Measurements from ENCODE around the gene TSHZ2.
"Not testable (repeated sequence)": the region's sequence is repeated elsewhere in the genome, so short reads cannot be mapped to it uniquely, and the experiment has no call there.

The TSHZ2 gene

DNA sequence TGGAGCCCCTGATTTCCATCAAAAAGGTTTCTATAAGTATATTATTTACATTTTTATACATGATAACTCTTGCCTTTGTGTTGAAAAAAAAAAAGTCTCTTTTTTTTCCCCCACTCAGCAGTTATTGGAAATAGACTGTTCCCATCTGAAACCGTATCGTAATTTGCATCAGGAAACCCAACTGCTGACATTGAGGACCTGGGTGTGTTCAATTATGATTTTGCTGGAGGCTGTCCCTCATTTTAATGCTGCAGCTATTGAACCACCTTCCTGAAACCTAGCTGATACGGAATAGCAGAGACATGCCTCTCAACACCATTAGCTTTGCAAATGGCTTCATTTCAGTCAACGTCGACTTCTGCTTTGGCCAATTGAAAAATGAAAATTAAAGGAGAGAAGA is 522.6 kb downstream of the TSHZ2 start:
- no peak for DNase-seq

DNA sequence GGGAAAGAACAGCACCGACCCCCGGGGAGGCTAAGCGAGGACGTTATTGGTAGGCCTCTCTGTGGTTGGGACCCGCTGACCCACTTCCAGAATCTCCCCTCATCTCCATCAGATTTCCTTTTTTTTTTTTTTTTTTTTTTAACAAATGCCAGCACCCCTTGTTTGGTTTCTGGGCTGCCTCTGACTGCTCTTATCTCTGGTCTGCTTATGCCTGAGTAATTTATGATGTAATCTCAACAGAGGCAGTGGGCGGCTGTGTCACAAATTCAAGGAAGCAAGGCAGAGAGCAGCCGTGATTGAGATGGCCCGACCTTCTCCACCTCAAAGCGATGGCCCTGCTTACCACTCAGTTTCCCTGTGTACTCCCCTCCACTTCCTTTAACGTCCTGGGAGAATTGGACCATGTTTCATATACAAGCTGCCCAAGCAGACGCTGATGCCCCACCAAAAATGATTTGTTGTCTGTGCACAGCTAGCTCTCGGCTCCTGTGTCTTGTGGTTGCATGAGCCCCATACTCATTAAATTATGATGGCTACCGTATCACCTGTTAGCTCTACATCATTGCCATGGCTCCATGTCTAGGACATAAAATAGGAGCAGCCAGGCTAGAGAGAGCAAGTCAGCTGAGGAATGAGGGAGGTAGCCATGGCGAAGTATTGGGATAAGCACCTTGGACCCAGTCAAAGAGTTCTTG is 523.4 kb downstream of the TSHZ2 start:
- peak; percentile 40 for DNase-seq

DNA sequence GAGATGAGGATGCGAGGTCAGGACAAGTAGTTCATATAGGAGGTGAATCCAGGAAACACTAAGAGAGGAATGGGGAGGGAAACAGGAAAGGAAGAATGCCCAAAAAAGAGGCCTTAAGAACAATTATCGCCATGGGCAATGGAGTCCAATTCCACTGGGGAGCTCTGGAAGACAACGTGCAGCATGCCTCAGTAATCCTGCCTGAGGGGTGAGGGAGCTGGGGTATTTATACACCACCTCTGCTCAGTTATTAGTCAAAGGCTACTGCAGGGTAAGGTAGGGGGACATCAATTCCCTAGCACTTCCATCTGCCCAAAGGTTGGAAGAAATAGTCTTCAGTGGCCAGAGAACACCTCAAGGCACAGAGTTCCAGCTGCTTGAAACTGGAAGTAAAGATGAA is 525.1 kb downstream of the TSHZ2 start:
- no peak for DNase-seq

DNA sequence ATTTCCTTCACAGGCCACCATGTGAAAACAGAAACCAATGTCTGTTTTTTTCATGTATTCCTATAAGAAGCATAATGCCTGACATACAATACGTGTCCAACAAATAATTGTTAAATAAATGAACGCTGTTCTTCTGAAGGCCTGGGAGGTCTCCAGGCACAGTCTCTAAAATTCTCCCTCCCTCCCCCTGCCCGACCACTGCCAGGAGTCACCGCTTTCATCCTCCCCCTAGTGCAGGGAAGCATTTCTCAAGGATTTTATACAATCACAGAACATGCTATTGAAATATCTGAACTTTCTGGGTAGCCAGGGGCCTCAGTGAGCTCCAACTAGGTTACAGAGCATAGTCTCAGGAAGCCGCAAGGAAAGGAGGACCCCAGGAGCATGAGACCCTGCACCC is 526.2 kb downstream of the TSHZ2 start:
- DNase-seq = no peak

DNA sequence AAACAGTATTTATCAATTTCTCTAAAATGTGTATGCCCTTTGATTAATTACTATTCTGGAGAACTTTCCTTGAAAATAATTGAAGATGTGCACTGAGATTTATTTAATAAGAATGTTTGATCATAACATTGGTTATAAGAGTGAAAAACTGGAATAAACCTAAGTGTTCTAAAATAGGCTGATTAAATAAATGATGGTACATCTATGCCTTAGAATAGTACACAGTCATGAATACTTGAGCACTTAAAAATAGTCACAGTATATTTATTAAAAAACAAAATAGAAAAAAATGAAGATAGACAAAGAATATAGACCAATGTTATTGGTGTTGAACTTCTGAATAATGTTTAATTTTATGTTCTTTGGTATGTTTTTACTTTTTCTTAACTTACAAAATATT is 528.5 kb downstream of the TSHZ2 start:
- DNase-seq = no peak

DNA sequence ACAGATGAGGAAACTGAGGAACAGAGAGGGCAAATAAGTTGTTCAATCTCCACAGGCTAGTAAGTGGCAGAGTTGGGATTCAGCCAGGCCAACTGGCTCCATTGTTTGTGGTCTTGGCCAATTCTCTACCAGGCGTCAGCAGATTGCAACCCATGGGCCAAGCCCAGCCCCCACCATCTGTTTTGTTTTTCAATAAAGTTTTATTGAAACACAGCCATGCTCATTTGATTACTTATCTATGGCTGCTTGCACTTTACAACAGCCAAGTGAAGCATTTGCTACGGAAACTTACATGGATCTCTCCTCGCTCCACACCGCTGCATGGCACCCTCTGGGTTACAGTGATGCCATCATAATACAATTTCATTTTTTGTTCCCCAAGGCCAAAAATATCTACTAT is 530.7 kb downstream of the TSHZ2 start:
- no peak for DNase-seq

DNA sequence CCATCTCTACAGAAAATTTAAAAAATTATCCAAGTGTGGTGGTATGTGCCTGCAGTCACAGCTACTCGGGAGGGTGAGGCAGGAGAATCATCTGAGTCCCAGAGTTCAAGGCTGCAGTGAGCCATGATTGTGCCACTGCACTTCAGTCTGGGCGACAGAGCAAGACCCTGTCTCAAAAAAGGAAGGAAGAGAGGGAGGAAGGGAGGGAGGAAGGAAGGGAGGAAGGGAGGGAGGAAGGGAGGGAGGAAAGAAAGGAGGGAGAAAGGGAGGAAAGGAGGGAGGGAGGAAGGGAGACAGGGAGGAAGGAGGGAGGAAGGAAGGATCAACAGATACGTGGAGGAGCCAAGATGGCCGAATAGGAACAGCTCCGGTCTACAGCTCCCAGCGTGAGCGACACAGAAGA is 531.4 kb downstream of the TSHZ2 start:
- no peak for DNase-seq

DNA sequence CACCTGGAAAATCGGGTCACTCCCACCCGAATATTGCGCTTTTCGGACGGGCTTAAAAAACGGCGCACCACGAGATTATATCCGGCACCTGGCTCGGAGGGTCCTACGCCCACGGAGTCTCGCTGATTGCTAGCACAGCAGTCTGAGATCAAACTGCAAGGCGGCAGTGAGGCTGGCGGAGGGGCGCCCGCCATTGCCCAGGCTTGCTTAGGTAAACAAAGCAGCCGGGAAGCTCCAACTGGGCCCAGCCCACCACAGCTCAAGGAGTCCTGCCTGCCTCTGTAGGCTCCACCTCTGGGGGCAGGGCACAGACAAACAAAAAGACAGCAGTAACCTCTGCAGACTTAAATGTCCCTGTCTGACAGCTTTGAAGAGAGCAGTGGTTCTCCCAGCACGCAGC is 531.9 kb downstream of the TSHZ2 start:
- DNase-seq = not testable (repeated sequence)

DNA sequence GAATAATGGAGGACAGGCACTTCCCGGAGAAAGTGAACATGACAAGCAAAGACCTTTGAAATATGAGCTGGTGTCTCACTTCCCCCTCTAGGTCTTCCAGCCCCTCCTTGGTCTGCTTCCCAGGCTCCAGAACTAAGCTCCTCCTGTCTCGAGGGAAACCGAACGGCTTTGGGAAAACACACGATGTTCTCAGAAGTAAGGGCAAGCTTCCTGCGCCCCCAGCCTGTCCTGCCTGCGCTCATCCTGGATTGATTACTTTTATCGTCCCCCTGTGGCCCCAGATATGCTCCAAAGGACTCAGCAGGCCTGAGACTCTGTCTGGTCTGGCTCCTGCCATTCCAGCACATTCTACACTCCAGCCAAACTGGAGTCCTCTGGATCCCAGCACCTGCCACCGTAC is 538.1 kb downstream of the TSHZ2 start:
- no peak for DNase-seq

DNA sequence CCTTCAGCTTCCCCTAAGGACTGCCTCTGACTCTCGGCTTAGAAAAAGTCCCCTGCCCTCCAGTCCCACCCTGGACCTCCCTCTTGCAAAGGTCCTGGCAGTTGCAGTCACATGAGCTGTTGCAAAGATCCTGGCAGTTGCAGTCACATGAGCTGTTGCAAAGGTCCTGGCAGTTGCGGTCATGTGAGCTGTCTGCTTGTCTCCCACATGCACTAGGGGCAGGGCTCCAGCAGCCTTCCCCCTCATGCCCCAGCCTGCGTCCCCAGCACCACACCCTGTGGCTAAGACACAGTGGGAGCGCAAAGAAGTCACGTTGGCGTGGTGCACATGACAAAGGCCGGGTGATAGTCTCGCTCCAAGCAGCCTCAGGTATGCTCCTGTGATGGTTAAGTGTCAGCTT is 538.5 kb downstream of the TSHZ2 start:
- no peak for DNase-seq

DNA sequence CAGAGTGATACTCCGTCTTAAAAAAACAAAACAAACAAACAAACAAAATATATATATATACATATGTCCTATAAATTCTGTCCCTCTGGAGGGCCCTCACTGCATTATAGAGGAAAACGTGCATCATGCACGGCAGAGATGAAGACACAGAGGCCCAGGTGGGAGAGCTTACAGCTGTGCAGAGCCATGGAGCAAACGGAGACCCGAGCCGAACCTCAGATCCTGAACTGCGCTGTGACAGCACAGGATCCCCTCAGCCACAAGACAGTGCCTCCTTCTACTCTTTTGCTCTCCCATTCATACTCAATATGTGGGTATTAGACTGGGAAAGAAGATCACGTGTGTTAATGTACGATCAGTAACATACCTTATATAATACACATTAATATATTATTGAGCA is 539.9 kb downstream of the TSHZ2 start:
- DNase-seq = no peak

DNA sequence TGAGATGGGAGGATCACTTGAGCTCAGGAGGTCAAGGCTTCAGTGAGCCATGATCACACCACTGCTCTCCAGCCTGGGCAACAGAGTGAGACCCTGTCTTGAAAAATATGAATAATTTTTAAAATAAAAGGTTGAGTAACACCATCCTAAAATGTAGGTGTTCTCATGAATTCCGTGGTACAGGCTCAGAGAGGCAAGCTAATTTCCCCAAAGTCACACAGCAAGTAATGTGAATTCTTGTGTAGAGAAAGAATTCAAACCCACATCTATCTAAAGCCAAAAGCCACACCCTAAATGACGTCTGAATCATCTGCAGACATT is 541.0 kb downstream of the TSHZ2 start:
- no peak for DNase-seq

DNA sequence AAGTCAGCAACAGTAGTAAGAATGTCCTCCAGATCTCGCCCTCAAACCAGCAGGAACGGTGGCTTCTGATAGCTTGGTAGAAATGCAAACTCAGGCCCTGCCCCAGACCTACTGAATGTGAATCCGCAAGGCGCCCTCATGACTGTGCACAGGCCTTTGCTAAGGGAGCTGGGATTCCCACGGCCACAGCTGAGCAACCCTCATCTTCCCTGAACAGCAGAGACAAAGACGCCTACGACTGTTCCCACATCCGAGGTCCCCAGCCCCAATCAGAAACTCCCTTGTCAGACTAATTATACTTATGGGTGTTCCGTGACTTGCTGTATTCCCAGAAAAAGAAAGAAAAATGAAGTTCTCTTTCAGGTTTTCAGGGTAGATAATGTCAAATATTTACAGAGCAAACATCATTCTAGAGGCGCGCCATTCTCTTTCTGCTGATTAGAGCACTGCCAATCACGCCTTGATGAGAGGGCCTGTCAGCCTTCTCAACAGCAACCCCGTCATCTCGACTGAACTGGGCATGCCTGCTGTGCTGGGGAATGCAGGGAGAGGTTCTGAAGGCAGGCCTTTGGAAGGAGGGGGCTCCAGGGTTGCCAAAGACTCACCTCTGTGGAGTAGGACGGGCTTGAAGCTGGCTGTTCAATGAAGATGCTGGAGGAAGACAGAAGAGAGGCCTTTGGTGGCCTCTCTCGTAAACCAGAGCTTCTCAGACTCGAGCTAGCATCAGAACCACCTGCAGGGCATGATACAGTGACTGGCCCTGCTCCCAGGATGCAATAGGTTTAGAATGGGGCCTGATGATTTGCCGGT is 541.5 kb downstream of the TSHZ2 start:
- no peak for DNase-seq

DNA sequence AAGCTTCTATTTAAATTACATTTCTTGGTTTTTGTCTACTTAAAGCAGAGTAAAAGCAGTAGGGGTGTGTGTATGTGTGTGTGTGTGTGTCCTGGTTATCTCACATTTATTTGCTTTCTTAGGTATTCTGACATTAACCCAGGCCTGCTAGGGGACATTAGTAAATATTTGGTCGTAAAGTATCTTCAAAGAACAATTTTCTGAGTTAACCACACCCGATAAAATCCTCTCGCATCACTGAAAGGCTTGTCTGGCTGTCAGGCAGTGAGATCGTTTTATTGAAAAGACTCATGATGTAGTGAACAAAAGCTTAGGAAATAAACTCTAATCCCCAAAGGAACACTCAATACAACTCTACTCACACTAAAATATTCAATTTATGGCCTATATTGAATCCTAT is 543.6 kb downstream of the TSHZ2 start:
- no peak for DNase-seq

DNA sequence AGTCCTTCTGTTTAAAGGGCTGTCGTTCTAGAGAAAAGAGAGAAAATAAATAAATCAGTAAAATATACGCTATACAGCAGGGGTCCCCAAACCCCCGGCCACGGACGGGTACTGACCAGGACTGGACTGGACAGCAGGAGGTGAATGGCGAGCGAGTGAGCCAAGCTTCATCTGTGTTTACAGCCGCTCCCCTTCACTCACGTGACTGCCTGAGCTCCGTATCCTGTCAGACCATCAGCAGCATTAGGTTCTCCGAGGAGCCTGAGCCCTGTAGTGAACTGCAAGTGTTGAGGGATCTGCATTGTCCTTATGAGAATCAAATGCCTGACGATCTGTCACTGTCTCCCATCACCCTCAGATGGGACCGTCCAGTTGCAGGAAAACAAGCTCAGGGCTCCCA is 545.0 kb downstream of the TSHZ2 start:
- no peak for DNase-seq

DNA sequence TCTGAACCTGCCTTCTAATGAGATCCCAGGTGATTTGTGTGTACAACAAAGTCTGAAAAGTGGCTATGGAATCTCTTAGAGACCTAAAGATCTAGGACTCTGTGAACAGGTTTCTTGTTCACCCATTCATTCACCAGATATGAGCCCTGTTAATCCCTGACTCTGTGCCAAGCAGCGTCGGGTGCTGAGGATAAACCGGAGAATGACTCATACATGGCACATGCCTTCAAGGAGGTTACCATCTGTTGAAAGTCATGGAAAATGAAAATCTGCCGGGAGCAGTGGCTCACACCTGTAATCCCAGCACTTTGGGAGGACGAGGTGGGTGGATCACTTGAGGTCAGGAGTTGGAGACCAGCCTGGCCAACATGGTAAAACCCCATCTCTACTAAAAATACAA is 549.3 kb downstream of the TSHZ2 start:
- not testable (repeated sequence) for DNase-seq

DNA sequence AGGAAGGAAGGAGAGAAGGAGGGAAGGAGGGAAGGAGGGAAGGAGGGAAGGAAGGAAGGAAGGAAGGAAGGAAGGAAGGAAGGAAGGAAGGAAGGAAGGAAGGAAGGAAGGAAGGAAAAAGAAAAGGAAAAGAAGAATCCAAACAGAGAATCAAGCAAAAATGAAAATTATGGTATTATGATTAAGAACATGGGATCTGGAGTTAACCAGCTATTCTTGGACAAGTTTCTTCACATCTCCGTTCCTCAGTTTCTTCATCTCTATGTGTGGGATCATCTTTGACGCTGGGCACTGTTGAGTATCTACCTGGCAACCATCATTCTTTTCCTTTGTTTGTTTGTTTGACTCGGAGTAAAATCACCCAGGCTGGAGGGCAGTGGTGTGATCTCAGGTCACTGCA is 549.9 kb downstream of the TSHZ2 start:
- no peak for DNase-seq

DNA sequence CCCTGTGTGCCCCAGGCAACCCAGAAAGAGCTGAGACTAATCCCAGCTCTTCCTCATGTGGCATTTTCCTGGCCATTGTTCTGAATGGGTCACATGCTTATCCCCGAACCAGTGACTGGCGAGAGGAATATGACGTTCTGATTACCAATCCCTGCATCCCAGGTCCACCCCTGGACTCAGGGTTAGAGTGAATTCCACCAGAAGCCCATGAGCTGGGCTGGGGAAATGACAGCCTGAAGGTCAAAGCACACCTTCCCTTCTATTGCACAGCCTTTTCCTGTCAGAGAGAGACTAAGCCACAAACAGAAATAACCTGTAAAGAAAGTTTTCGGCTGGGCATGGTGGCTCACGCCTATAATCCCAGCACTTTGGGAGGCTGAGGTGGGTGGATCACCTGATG is 550.5 kb downstream of the TSHZ2 start:
- no peak for DNase-seq

DNA sequence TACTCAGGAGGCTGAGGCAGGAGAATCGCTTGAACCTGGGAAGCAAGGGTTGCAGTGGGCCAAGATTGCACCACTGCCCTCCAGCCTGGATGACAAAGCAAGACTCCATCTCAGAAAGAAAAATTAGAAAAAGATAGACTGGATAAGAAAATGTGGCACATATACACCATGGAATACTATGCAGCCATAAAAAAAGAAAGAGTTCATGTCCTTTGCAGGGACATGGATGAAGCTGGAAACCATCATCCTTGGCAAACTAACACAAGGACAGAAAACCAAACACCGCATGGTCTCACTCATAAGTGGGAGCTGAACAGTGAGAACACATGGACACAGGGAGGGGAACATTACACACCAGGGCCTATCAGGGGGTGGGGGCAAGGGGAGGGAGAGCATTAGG is 551.5 kb downstream of the TSHZ2 start:
- not testable (repeated sequence) for DNase-seq

DNA sequence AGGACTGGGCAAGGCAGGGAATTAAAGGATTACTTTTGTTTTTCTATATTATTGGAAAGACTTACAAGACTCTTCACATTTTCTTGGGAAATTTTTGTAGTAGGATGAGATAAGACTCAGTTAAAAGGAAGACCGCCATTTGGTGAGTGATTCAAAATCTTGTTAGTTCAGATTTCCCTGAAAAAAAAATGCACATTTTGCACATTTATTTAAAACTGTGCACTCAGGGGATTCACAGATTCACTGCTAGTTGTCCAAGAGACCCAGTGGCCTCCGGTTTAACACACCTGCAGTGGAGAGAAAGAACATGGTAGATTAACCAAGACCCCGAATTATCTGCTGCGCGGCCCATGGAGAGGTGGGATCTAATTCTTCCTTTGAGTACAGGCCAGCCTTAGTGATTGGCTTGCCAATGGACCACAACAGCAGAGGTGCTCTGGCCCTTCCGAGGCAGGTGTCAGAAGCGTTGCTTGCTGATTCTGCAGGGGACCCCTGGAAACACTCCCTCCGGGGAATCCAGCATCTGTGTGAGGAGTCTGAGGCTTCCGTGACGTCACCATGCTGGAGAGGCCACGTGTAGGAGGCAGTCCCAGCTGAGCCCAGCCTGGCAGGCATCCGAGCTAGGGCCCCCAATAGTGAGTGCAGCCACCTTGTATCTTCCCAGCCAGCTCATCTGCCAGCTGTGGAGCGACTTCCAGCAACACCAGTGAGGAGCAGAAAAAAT is 552.6 kb downstream of the TSHZ2 start:
- DNase-seq = no peak

DNA sequence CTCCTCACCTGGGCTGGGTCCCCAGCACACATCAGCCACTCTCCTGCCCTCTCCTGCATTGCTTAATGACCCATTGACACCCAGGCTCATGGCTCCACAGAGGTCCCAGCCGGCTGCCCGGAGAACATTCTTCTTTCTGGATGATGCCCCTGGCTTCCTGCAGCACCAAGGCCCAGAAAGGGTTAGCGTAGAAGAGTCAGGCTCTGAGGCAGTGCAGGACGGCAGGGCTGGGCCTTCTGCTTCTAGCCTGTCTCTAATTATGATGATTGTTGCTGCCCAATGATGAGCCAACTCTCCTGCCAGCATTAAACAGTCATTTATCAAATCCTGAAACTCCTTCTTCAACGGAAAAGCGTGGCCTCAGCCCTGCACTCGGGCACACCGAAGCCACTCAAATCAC is 555.0 kb downstream of the TSHZ2 start:
- no peak for DNase-seq

DNA sequence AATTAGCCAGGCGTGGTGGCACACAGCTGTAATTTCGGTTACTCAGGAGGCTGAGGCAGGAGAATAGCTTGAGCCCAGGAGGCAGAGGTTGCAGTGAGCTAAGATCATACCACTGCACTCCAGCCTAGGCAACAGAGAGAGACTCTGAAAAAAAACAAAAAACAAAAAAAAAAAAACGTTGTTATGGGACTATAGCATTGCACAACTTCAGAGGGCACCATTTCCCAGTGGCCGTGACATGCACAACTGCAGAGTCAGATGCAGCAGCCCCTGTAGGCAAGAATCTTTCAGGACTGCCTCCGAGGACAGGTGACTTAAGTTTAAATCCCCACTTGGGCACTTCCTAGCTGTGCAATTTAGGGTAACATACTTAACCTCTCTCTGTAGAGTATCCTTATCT is 557.5 kb downstream of the TSHZ2 start:
- no peak for DNase-seq

DNA sequence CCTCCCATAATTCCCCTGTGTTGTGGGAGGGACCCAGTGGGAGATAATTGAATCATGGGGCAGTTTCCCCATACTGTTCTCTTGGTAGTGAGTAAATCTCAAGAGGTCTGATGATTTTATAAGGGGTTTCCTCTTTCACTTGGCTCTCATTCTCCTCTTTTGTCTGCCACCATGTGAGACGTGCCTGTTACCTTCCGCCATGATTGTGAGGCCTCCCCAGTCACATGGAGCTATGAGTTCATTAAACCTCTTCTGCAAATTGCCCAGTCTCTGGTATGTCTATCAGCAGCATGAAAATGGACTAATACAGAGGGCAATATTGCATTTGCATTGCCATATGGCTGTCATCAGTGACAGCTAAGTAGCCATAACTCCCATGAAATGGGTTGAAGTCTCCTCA is 558.3 kb downstream of the TSHZ2 start:
- DNase-seq = peak; percentile 24

DNA sequence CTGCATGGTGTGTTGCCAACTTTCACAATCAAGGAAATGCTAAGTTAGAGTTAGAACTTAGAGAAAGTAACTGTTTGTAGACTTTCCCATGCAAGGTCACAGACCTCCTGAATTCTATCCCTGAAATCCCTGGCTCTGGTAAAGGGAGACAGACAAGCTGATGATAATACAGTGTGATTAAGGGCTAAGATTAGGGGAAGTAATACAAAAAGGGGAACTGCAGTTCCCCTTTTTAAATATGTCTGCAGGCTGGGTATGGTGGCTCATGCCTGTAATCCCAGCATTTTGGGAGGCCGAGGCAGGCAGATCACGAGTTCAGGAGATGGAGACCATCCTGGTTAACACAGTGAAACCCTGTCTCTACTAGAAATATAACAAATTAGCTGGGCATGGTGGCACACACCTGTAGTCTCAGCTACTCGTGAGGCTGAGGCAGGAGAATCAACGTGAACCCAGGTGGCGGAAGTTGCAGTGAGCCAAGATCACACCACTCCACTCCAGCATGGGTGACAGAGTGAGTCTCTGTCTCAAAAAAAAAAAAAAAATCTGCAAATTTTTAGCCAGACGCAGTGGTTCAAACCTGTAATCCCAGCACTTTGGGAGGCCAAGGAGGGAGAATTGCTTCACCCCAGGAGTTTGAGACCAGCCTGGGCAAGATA is 560.6 kb downstream of the TSHZ2 start:
- peak; percentile 45 for DNase-seq
